OCI-LY1 (cell line): ENCODE measurements around the gene DACH1.

Source experiments
- CTCF ChIP-seq: fragments of 200-600 bp; sonication (generic), shearing (Covaris generic); IDR thresholded peaks from 2 replicates; pipeline ENCODE4 v1.5.1; 2017; ENCODE audit warnings: mild to moderate bottlenecking, antibody characterized with exemption, low read length, moderate library complexity, mixed read lengths
- EZH2 ChIP-seq: fragments of 200-600 bp; sonication (generic), shearing (Covaris generic); IDR thresholded peaks from 2 replicates; pipeline ENCODE4 v1.8.0; 2017; ENCODE audit warnings: borderline replicate concordance, mixed run types, mild to moderate bottlenecking, antibody characterized with exemption, low read length, moderate library complexity, mixed read lengths

GRCh38 chr13:71460211-71460610 is 406.8 kb downstream of the DACH1 start:
- TF ChIP-seq CTCF (no peak), EZH2 (no peak)
